ENCODE data around the gene HADHA.

Gene HADHA

GRCh38 chr2:26164641-26165211, 79.7 kb downstream of the HADHA start:
- no peak overlapping the region for H3K27ac ChIP-seq
- no peak for TF ChIP-seq CTCF (conservative IDR thresholded peaks at IDR 0.05)
- TF ChIP-seq ZFX (IDR thresholded peaks at IDR 0.05) = no peak

GRCh38 chr2:26164231-26164630, 80.2 kb downstream of the HADHA start:
- H3K27ac ChIP-seq = no peak overlapping the region
- no peak for TF ChIP-seq ZFX (IDR thresholded peaks at IDR 0.05)
- TF ChIP-seq CTCF (conservative IDR thresholded peaks at IDR 0.05) = no peak

- H3K27ac ChIP-seq = no peak overlapping the region
- TF ChIP-seq ZFX (IDR thresholded peaks at IDR 0.05) (no peak), CTCF (conservative IDR thresholded peaks at IDR 0.05) (no peak)
Observed at GRCh38 chr2:26162963-26163362, 81.5 kb downstream of the HADHA start.

- no peak overlapping the region for H3K27ac ChIP-seq
- TF ChIP-seq ZFX (IDR thresholded peaks at IDR 0.05) (no peak), CTCF (conservative IDR thresholded peaks at IDR 0.05) (no peak)
Observed at GRCh38 chr2:26161926-26162325, 82.5 kb downstream of the HADHA start.

GRCh38 chr2:26157580-26157979, 86.9 kb downstream of the HADHA start:
- no peak overlapping the region for H3K27ac ChIP-seq
- TF ChIP-seq CTCF (conservative IDR thresholded peaks at IDR 0.05) (no peak), ZFX (IDR thresholded peaks at IDR 0.05) (no peak)

- no peak for TF ChIP-seq CTCF (conservative IDR thresholded peaks at IDR 0.05)
- no peak for TF ChIP-seq ZFX (IDR thresholded peaks at IDR 0.05)
- no peak overlapping the region for H3K27ac ChIP-seq
Observed at GRCh38 chr2:26150243-26150642, 94.2 kb downstream of the HADHA start.

GRCh38 chr2:26148501-26148900, 95.9 kb downstream of the HADHA start:
- TF ChIP-seq CTCF (conservative IDR thresholded peaks at IDR 0.05) (no peak), ZFX (IDR thresholded peaks at IDR 0.05) (no peak)
- H3K27ac ChIP-seq = no peak overlapping the region

Measured in C4-2B (cell line).